ENCODE data around the gene GRIP1. TPM values are rescaled to one million over a fixed set of nuclear protein-coding genes. Genes with fewer than 3 reads are reported as not detected.

The GRIP1 gene
- total and polyA plus RNA-seq, 2 experiments from 2014 or later: 5.1 to 13.7 TPM

DNA sequence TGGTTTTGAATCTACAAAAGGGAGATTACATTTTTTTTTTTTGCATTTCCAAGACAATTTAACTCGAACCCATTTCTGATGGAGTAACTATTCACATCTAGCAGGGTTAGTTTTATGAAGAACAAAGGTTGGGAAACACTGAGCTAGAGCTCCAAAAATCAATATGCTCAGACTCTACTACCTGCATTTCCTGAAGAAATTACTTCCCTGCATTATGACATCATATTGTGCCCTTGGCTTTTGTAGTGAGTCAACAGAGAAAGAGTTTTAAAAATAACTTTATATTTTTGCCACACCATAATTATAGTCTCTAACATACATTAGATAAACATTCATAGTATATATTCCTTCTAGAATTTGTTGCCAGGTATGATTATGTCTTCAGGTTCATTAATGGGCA is 14.8 kb downstream of the GRIP1 start (continued):
- TF ChIP-seq, protein P1, sequence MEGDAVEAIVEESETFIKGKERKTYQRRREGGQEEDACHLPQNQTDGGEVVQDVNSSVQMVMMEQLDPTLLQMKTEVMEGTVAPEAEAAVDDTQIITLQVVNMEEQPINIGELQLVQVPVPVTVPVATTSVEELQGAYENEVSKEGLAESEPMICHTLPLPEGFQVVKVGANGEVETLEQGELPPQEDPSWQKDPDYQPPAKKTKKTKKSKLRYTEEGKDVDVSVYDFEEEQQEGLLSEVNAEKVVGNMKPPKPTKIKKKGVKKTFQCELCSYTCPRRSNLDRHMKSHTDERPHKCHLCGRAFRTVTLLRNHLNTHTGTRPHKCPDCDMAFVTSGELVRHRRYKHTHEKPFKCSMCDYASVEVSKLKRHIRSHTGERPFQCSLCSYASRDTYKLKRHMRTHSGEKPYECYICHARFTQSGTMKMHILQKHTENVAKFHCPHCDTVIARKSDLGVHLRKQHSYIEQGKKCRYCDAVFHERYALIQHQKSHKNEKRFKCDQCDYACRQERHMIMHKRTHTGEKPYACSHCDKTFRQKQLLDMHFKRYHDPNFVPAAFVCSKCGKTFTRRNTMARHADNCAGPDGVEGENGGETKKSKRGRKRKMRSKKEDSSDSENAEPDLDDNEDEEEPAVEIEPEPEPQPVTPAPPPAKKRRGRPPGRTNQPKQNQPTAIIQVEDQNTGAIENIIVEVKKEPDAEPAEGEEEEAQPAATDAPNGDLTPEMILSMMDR (conservative IDR thresholded peaks at IDR 0.05; ENCODE audit: low read depth in 2 of 2): no peak
- TF ChIP-seq ZNF331 (CRISPR knock-in tag; IDR thresholded peaks at IDR 0.05; ENCODE audit: low read depth) (no peak), JUNB (IDR thresholded peaks at IDR 0.05; ENCODE audit: unreplicated experiment) (no peak)
- TF ChIP-seq, protein P2, sequence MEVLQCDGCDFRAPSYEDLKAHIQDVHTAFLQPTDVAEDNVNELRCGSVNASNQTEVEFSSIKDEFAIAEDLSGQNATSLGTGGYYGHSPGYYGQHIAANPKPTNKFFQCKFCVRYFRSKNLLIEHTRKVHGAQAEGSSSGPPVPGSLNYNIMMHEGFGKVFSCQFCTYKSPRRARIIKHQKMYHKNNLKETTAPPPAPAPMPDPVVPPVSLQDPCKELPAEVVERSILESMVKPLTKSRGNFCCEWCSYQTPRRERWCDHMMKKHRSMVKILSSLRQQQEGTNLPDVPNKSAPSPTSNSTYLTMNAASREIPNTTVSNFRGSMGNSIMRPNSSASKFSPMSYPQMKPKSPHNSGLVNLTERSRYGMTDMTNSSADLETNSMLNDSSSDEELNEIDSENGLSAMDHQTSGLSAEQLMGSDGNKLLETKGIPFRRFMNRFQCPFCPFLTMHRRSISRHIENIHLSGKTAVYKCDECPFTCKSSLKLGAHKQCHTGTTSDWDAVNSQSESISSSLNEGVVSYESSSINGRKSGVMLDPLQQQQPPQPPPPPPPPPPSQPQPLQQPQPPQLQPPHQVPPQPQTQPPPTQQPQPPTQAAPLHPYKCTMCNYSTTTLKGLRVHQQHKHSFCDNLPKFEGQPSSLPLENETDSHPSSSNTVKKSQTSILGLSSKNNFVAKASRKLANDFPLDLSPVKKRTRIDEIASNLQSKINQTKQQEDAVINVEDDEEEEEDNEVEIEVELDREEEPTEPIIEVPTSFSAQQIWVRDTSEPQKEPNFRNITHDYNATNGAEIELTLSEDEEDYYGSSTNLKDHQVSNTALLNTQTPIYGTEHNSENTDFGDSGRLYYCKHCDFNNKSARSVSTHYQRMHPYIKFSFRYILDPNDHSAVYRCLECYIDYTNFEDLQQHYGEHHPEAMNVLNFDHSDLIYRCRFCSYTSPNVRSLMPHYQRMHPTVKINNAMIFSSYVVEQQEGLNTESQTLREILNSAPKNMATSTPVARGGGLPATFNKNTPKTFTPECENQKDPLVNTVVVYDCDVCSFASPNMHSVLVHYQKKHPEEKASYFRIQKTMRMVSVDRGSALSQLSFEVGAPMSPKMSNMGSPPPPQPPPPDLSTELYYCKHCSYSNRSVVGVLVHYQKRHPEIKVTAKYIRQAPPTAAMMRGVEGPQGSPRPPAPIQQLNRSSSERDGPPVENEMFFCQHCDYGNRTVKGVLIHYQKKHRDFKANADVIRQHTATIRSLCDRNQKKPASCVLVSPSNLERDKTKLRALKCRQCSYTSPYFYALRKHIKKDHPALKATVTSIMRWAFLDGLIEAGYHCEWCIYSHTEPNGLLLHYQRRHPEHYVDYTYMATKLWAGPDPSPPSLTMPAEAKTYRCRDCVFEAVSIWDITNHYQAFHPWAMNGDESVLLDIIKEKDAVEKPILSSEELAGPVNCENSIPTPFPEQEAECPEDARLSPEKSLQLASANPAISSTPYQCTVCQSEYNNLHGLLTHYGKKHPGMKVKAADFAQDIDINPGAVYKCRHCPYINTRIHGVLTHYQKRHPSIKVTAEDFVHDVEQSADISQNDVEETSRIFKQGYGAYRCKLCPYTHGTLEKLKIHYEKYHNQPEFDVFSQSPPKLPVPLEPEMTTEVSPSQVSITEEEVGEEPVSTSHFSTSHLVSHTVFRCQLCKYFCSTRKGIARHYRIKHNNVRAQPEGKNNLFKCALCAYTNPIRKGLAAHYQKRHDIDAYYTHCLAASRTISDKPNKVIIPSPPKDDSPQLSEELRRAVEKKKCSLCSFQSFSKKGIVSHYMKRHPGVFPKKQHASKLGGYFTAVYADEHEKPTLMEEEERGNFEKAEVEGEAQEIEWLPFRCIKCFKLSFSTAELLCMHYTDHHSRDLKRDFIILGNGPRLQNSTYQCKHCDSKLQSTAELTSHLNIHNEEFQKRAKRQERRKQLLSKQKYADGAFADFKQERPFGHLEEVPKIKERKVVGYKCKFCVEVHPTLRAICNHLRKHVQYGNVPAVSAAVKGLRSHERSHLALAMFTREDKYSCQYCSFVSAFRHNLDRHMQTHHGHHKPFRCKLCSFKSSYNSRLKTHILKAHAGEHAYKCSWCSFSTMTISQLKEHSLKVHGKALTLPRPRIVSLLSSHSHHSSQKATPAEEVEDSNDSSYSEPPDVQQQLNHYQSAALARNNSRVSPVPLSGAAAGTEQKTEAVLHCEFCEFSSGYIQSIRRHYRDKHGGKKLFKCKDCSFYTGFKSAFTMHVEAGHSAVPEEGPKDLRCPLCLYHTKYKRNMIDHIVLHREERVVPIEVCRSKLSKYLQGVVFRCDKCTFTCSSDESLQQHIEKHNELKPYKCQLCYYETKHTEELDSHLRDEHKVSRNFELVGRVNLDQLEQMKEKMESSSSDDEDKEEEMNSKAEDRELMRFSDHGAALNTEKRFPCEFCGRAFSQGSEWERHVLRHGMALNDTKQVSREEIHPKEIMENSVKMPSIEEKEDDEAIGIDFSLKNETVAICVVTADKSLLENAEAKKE (CRISPR knock-in tag; IDR thresholded peaks at IDR 0.05): no peak

DNA sequence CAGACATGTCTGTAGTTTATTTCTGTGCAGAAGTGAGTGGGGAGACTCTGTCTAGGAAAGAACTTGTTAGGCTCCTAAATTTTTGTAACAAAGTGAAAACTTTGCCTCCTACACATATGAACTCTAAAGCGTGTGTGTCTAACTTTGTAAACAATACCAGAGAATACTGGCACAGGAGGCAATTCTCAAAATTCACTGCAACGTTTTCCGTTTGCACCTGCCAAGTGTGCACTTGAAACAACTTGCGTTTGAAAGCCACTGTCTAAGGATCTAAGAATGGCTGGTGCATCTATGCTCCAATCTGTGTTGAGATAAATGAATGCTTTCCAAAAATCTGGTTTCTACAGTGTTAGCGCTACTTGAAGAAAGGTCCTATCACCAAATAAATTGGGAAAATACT is 15.3 kb downstream of the GRIP1 start:
- no peaks in the 10 kb centered on the region for H3K9me3 Mint-ChIP-seq
- peaks cover 15% of the 10 kb centered on the region for H3K4me1 Mint-ChIP-seq
- H3K27ac ChIP-seq (ENCODE audit: low read depth): no peak overlapping the region
- H3K4me3 ChIP-seq: no peak overlapping the region
- no peak overlapping the region for H3K4me2 ChIP-seq
- no peak overlapping the region for H2AFZ ChIP-seq
- H3K36me3 ChIP-seq (ENCODE audit: insufficient read depth): no peaks in the 10 kb centered on the region
- no peak overlapping the region for H3K27ac Mint-ChIP-seq
- no peak for ATAC-seq
- no peaks in the 10 kb centered on the region for H3K79me2 ChIP-seq (replicated peaks; ENCODE audit: insufficient read depth)
- no peak for DNase-seq (ENCODE audit: low spot score)
- H3K4me1 ChIP-seq (ENCODE audit: insufficient read depth): no peaks in the 10 kb centered on the region
- no peak overlapping the region for H3K4me3 Mint-ChIP-seq
- H3K27me3 ChIP-seq (ENCODE audit: insufficient read depth): no peaks in the 10 kb centered on the region
- no peaks in the 10 kb centered on the region for H4K20me1 ChIP-seq (replicated peaks; ENCODE audit: insufficient read depth)
- no peaks in the 10 kb centered on the region for H3F3A ChIP-seq (replicated peaks; ENCODE audit: low read depth)
- H3K9me2 ChIP-seq (ENCODE audit: insufficient read depth): no peaks in the 10 kb centered on the region
- H3K36me3 Mint-ChIP-seq (ENCODE audit: low read depth): no peaks in the 10 kb centered on the region
- H3K27me3 Mint-ChIP-seq (ENCODE audit: insufficient read depth, low read depth, poor library complexity): peaks cover 4% of the 10 kb centered on the region
- TF ChIP-seq, protein P3, sequence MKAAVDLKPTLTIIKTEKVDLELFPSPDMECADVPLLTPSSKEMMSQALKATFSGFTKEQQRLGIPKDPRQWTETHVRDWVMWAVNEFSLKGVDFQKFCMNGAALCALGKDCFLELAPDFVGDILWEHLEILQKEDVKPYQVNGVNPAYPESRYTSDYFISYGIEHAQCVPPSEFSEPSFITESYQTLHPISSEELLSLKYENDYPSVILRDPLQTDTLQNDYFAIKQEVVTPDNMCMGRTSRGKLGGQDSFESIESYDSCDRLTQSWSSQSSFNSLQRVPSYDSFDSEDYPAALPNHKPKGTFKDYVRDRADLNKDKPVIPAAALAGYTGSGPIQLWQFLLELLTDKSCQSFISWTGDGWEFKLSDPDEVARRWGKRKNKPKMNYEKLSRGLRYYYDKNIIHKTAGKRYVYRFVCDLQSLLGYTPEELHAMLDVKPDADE (IDR thresholded peaks at IDR 0.05): no peak
- TF ChIP-seq, protein P1 (conservative IDR thresholded peaks at IDR 0.05; ENCODE audit: low read depth in 2 of 2): no peak
- TF ChIP-seq POLR2AphosphoS5 (IDR thresholded peaks at IDR 0.05; ENCODE audit: low read depth) (no peak), EZH2phosphoT487 (IDR thresholded peaks at IDR 0.05; ENCODE audit: unreplicated experiment) (no peak), EZH2 (IDR thresholded peaks at IDR 0.05; ENCODE audit: low read depth, unreplicated experiment) (no peak), JUNB (IDR thresholded peaks at IDR 0.05; ENCODE audit: unreplicated experiment) (no peak), ZNF114 (CRISPR knock-in tag; IDR thresholded peaks at IDR 0.05) (no peak)
